GM21360 (cell line): Measurements from ENCODE around the gene ILRUN.
"Not testable (repeated sequence)": the region's sequence is repeated elsewhere in the genome, so short reads cannot be mapped to it uniquely, and the experiment has no call there.

Experiments
- ATAC-seq: cut with Tn5 transposase; IDR thresholded peaks from one replicate; pipeline ENCODE4 v1.9.1; 2021; ENCODE audit warnings: mild to moderate bottlenecking, moderate library complexity; ENCODE audit not compliant: unreplicated experiment

The ILRUN gene

DNA sequence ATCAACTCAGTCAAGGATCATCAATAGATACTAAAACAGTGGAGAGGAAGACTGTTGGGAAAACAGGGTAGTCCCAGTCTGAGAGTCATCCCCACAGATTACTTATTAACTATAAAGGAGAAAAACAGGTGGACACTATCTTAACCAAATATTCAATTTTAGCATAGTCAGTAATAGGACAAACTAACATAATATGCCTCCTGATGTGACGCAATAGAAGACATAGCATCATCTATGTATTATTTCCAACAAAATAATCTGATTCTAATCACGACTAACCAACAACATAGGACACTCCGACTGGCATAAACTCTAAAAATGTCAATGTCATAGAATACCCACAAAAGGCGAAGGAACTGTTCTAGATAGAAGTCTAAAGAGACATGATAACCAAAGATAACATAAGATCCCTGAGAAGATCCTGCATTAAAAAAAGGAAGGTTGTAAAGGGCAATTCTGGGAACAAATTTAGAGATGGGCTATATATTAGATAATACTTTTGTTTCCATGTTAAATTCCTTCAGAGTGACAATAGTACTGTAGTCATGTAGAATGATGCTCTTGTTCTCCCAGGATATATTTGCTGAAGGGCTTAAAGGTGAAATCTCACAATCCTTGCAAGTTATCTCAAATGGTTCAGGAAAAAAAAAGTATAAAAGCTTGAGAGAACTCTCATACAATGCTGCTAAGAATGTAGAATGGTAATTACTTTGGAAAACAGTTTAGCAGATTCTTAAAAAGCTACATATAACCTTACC is 28.9 kb downstream of the ILRUN start:
- ATAC-seq = no peak

DNA sequence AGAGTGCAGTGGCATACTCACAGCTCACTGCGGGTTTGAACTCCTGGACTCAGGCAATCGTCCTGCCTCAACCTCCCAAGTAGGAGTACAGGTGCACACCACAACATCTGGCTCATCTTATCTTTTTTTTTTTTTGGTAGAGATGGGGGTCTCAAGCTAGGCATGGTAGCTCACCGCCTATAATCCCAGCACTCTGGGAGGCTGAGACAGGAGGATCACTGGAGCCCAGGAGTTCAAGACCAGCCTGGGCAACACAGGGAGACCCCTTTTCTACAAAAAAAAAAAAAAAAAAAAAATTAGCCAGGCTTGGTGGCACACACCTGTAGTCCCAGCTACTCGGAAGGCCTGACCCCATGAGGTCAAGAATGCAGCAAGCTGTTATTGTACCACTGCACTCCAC is 31.5 kb downstream of the ILRUN start:
- ATAC-seq = no peak

DNA sequence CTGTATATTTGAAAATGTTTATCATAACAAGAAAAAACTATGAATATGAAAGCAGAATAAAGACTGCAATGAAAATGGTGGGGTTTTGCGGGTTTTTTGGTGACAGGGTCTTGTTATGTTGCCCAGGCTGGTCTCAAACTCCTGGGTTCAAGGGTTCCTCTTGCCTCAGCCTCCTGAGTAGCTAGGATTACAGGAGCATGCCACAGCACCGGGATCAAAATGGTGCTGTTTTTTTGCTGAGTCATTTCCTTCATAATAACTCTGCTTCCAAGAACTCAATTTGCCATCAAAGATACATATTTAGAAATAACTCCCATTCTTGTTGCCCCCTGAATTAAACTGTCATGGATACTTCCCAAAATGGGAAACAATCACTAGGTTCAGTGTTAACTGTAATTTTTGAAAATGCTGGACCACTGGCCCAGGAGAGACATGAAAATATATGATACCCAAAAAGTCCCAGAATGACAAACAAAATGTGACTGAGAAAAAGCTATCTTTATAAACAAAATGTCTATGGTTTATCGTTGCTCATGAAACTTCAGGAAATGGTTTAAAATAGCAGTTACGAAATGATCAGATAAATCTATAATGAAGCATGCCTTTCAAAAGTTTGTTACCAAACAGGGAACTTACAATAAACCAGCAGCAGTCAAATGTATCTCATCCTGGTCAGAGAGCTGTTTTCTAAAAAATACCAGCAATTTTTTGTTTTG is 32.2 kb downstream of the ILRUN start:
- no peak for ATAC-seq

- ATAC-seq = no peak
These were observed 32.7 kb downstream of the ILRUN start for GRCh38 chr6:34663831-34664255.

DNA sequence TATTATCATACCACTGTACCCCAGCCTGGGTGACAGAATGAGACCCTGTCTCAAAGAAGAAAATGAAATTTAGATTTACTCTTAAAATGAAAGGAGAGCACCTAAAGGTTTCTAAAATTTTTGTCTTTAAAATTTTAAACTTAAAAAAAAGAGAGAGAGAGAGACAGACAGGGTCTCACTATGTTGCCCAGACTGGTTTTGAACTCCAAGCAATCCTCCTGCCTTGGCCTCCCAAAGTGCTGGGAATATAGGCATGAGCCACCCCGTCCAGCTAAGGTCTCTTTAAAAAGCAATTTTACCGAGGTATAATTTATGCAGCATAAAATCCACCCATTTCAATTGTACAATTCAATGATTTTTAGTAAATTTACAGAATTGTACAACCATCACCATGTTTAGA is 33.2 kb downstream of the ILRUN start:
- ATAC-seq = no peak

DNA sequence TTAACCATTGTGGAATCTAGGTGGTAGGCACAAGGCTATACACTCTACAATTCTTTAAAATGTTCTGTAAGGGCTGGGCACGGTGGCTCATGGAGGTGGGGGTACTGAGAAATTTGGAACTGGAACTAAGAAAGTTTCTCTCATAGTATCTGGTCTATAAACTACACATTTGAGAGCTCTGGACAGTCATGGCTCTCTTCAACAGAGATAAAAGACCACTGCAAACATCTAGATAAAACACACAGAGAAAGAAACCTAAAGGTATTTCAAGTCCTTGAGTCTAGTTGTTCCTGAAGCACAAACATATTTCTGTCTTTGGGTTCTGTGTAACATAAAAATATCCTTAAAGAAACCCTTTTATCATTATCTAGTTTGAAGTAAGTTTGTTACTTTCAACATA is 35.2 kb downstream of the ILRUN start:
- no peak for ATAC-seq

DNA sequence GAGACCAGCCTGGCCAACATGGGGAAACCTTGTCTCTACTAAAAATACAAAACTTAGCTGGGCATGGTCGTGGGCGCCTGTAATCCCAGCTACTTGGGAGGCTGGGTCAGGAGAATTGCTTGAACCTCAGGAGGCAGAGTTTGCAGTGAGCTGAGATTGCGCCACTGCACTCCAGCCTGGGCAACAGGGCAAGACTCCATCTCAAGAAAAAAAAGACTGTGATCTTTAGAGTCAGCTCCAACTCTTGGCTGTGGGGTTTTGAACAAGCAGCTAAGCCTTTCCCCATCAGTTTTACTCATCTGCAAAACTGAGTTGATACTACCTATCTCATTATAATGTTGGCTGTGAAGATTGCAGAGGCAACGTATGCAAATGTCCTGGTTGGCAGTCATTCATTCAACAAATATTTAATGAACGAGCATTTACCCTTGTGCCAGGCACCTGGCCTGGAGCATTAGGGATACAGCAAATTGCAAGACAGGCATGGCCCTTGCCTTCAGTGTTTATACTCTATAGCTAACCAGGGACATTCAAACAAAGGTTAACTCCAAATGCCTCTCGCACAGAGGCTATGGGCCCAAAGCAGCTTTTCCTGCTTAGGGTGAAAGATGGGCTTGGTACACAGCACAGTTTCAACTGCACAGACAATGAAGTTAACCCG is 37.8 kb downstream of the ILRUN start:
- ATAC-seq = no peak

- ATAC-seq = not testable (repeated sequence)
These were observed 38.5 kb downstream of the ILRUN start for GRCh38 chr6:34657979-34658480.

DNA sequence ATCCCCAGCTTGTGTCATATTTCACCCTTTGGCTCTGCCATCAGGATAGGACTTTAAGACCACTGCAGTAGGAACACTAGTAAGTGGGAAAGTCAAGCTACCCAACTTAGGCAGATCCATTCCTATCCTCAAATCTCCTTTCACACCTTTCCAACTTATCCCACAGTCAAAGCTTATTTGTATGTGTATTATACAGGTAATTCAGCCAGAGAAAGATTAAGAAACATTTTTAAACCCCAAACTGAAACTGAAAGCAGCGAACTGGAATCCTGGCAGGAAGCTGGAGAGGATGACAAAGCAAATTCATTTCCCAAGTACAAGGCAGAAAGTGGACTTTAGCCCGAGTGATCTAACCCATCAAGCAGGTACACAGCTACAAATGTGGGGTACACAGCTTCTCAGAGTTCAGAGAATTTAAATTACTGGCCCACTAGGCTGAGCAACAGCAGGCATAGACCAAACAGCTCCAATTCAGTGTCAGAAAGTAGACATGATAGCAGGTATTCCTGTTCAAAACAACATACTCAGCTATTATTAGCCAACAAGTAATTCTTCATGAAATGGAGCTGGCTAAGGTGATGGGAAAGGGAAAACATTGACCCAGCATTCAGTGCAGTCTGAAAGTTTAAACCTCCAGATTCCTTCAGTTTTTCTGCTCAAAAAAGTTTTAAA is 39.1 kb downstream of the ILRUN start:
- ATAC-seq = peak; percentile 4

GRCh38 chr6:34657037-34657306 is 39.6 kb downstream of the ILRUN start:
- no peak for ATAC-seq

DNA sequence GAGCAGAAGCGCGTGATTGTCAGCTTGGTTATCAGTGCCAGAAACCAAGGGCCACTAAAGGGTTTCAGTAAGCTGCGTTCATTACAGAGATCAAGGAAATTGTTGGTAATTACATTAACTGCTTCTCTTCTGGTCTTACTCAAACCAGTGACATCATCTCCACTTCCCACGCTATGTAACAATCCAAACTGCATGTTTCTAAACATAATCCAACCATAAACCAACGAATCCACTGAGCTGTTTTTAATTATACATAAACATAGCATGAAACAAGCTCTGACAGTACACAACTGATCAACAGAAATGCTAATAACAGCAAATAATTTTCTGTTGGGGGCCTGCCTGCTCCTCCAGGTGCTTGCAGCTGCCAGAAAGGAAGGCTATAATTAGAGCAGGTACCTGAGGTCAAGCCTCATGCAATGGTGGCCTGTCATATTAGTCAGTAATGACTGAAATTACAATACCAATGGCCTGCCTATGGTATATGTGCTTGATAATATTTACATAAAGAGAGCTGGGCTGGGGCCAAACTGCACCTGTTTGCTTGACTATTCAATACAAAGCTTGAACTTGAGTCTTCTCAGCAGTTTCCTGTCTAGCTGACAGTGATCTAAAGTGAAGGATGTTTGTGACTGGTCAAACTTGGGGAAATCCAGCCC is 40.1 kb downstream of the ILRUN start:
- peak; percentile 85 for ATAC-seq

- ATAC-seq = not testable (repeated sequence)
These were observed 40.6 kb downstream of the ILRUN start for GRCh38 chr6:34655876-34656377.

DNA sequence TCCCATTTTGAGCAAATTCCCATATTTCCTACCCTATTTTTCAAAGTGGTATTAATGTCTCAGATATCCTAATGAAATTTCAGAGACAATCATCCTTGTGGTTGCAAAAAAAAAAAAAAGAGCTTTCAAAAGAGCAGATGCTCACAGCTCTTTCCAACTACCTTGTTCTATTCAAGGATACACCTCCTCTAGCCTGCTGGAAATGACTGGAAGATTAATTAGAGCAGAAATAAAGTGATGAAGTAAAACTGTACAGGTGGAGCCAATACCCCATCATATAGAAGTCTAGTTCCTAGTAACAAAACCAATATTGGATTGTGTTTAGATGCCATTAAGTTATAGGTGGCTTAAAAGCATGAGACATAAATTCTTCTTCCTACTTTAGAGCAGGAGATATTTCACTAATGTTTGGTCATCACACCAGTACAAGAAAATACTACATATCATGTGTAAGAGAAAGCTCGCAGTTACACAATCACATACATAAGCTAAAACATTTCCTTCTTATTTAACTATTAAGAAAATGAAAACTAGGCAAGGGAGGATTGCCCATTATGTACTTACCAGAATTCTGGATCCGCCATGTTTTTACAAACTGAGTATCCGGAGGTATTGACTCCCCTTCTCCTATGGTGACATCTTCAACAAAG is 42.4 kb downstream of the ILRUN start:
- ATAC-seq = no peak

DNA sequence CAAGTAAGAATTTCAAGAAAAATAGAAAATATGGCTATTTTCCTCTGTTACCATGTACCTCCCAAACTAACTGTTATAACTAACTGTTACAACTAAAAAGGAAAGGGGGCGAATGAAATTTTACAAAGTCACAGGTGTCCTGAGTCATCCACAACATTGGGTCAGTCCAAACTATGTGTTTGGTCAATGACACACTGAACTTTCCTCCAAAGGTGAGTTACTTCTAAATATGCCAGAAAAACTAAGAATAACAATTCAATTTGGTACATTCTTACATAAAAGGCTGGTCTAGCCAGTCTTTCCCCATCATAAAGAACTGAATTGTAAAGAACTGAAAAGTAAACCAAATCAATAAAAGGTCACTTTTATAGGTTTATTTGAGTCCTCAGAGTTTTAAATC is 44.3 kb downstream of the ILRUN start:
- no peak for ATAC-seq

DNA sequence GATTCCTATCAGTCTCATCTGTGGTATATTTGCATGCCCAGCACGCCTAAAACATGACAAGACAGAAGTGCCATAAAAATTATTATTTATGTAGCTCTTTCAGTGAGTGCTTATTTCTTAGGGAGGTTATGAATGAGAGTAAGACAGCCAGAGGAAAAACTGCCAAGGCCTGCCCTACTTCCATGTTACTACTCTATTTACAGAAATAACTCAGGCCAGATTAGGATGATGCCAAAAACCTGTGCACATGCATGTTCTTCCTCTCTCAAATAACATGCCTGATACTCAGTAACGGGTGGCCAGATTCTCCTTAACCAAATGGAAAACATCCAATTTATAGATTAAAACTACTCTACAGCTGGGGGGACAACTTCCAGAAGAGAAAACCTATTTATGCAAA is 45.7 kb downstream of the ILRUN start:
- ATAC-seq = no peak

DNA sequence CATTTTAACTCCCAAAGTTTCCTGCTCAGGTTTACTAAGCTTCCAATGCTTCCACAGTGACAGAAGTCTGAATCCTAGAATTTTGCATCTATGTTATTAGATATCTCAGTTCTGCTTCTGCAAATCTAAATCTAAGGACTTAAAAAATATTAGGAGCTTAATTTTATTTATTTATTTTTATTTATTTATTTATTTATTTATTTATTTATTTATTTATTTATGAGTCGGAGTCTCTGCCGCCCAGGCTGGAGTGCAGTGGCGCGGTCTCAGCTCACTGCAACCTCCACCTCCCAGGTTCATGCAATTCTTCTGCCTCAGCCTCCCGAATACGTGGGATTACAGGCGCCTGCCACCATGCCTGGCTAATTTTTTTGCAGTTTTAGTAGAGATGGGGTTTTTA is 46.3 kb downstream of the ILRUN start:
- not testable (repeated sequence) for ATAC-seq

- ATAC-seq = no peak
These were observed 47.8 kb downstream of the ILRUN start for GRCh38 chr6:34648806-34649205.
